ENCODE results near the gene MAN1A1. TPM values are rescaled to one million over a fixed set of nuclear protein-coding genes. Genes with fewer than 3 reads are reported as not detected.

Gene MAN1A1
- total and polyA plus RNA-seq, 2 of the 4 experiments (the other 2 are of a cell fraction): 5.9 to 6.4 TPM

GRCh38 chr6:119192200-119192599, 157.4 kb downstream of the MAN1A1 start:
- Histone ChIP-seq H3K4me3 (ENCODE audit: insufficient read depth, low read depth, low read length) (no peak overlapping the region), H3K79me1 (ENCODE audit: low read depth in 1 of 2, low read length in 2 of 2) (no peaks in the 10 kb centered on the region), H4K5ac (ENCODE audit: low read depth, low read length) (no peak overlapping the region), H4K91ac (ENCODE audit: insufficient read depth, low read depth, low read length) (no peak overlapping the region), H2BK5ac (ENCODE audit: low read depth, low read length, poor library complexity, severe bottlenecking) (no peak overlapping the region), H2BK120ac (ENCODE audit: low read depth, low read length) (no peak overlapping the region), H2AFZ (replicated peaks; ENCODE audit: low read length, poor library complexity) (no peak overlapping the region), H3K14ac (replicated peaks; ENCODE audit: low read depth, low read length) (no peak overlapping the region), H4K20me1 (ENCODE audit: insufficient read depth, low read length) (no peaks in the 10 kb centered on the region), H2AK9ac (replicated peaks; ENCODE audit: low read depth, low read length, poor library complexity) (no peak overlapping the region), H3K9ac (ENCODE audit: low read depth, low read length) (no peak overlapping the region), H2BK15ac (ENCODE audit: low read depth, low read length) (no peak overlapping the region), H3K9me3 (ENCODE audit: control insufficient read depth, insufficient read depth, low read length) (no peaks in the 10 kb centered on the region), H4K8ac (ENCODE audit: low read depth in 2 of 2, low read length in 2 of 2) (no peak overlapping the region), H3K9me1 (ENCODE audit: insufficient read depth, low read length) (no peaks in the 10 kb centered on the region), H3K56ac (ENCODE audit: extremely low read depth, insufficient read depth, low read length) (no peak overlapping the region), H3K4me1 (ENCODE audit: control insufficient read depth, insufficient read depth, low read length) (no peaks in the 10 kb centered on the region), H3K4me2 (ENCODE audit: low read depth, low read length) (no peak overlapping the region), H3K27ac (ENCODE audit: insufficient read depth, low read length) (no peak overlapping the region), H3K36me3 (ENCODE audit: control insufficient read depth, insufficient read depth, low read length) (peaks cover 2% of the 10 kb centered on the region; the same call in 1 of the 2 replicates), H2AK5ac (ENCODE audit: low read depth, low read length) (no peak overlapping the region), H3K27me3 (ENCODE audit: control insufficient read depth, insufficient read depth, low read length) (no peaks in the 10 kb centered on the region), H3K4ac (ENCODE audit: low read depth, low read length) (no peak overlapping the region), H2BK20ac (ENCODE audit: low read depth, low read length) (no peak overlapping the region), H3K18ac (ENCODE audit: low read depth, low read length) (no peak overlapping the region), H3K23ac (ENCODE audit: low read depth, low read length) (no peak overlapping the region)
- no TSS peak for BruUV-seq (replicated peaks)
- in situ Hi-C loops (cut with MboI; ENCODE audit: low sequenced_read_pairs) (no loop called here), dilution Hi-C loops (cut with HindIII; ENCODE audit: low sequenced_read_pairs, unreplicated experiment) (no loop called here), intact Hi-C loops (cut with micrococcal nuclease) (no loop called here)
- CTCF ChIA-PET: no interaction called here
- TF ChIP-seq BHLHE40 (IDR thresholded peaks at IDR 0.05; ENCODE audit: low read depth, low read length): no peak
- TF ChIP-seq CEBPB (IDR thresholded peaks at IDR 0.05; ENCODE audit: low read depth, low read length): no peak
- no peak for TF ChIP-seq USF2 (IDR thresholded peaks at IDR 0.05; ENCODE audit: low read depth, low read length)
- TF ChIP-seq ELK1 (IDR thresholded peaks at IDR 0.05; ENCODE audit: borderline replicate concordance, low read depth, low read length): no peak
- no peak for TF ChIP-seq CHD1 (IDR thresholded peaks at IDR 0.05; ENCODE audit: low read depth, low read length)
- no peak for TF ChIP-seq MXI1 (IDR thresholded peaks at IDR 0.05; ENCODE audit: borderline replicate concordance, low read depth, low read length)
- no peak for TF ChIP-seq RCOR1 (IDR thresholded peaks at IDR 0.05; ENCODE audit: insufficient replicate concordance, low read length)
- TF ChIP-seq NFE2L2 (IDR thresholded peaks at IDR 0.05; ENCODE audit: low read depth, low read length): no peak
- TF ChIP-seq MAFK (IDR thresholded peaks at IDR 0.05; ENCODE audit: low read depth, low read length): no peak
- TF ChIP-seq RFX5 (IDR thresholded peaks at IDR 0.05; ENCODE audit: low read depth, low read length): no peak
- TF ChIP-seq MAZ (IDR thresholded peaks at IDR 0.05; ENCODE audit: borderline replicate concordance, low read depth, low read length): no peak
- no peak for TF ChIP-seq FOS (IDR thresholded peaks at IDR 0.05; ENCODE audit: low read depth, low read length)
- no peak for TF ChIP-seq RAD21 (IDR thresholded peaks at IDR 0.05; ENCODE audit: low read length)
- no peak for TF ChIP-seq POLR2A (IDR thresholded peaks at IDR 0.05; ENCODE audit: low read depth, low read length)
- TF ChIP-seq SMC3 (IDR thresholded peaks at IDR 0.05; ENCODE audit: low read depth, low read length): no peak
- TF ChIP-seq, protein P1, sequence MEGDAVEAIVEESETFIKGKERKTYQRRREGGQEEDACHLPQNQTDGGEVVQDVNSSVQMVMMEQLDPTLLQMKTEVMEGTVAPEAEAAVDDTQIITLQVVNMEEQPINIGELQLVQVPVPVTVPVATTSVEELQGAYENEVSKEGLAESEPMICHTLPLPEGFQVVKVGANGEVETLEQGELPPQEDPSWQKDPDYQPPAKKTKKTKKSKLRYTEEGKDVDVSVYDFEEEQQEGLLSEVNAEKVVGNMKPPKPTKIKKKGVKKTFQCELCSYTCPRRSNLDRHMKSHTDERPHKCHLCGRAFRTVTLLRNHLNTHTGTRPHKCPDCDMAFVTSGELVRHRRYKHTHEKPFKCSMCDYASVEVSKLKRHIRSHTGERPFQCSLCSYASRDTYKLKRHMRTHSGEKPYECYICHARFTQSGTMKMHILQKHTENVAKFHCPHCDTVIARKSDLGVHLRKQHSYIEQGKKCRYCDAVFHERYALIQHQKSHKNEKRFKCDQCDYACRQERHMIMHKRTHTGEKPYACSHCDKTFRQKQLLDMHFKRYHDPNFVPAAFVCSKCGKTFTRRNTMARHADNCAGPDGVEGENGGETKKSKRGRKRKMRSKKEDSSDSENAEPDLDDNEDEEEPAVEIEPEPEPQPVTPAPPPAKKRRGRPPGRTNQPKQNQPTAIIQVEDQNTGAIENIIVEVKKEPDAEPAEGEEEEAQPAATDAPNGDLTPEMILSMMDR (conservative IDR thresholded peaks at IDR 0.05; ENCODE audit: low read depth, low read length): no peak
- no CpG with 5 or more reads among the region's 3 CpGs for WGBS, 2 experiments (ENCODE audit: extremely low coverage in 2 of 2, insufficient read length in 1 of 2)
- POLR2A ChIA-PET (ENCODE audit: unreplicated experiment): no interaction called here
- ATAC-seq (ENCODE audit: low read depth) (no peak), DNase-seq (no peak)
